Measurements from ENCODE around the gene SOBP. TPM values are rescaled to one million over a fixed set of nuclear protein-coding genes. Genes with fewer than 3 reads are reported as not detected.

Gene SOBP
- total RNA-seq, 1 donor from 2014 or later, result 16.1 TPM

- H3K4me3 Mint-ChIP-seq (ENCODE audit: unreplicated experiment), result peak overlapping the region; percentile 100
- TF ChIP-seq, protein P1, sequence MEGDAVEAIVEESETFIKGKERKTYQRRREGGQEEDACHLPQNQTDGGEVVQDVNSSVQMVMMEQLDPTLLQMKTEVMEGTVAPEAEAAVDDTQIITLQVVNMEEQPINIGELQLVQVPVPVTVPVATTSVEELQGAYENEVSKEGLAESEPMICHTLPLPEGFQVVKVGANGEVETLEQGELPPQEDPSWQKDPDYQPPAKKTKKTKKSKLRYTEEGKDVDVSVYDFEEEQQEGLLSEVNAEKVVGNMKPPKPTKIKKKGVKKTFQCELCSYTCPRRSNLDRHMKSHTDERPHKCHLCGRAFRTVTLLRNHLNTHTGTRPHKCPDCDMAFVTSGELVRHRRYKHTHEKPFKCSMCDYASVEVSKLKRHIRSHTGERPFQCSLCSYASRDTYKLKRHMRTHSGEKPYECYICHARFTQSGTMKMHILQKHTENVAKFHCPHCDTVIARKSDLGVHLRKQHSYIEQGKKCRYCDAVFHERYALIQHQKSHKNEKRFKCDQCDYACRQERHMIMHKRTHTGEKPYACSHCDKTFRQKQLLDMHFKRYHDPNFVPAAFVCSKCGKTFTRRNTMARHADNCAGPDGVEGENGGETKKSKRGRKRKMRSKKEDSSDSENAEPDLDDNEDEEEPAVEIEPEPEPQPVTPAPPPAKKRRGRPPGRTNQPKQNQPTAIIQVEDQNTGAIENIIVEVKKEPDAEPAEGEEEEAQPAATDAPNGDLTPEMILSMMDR (IDR thresholded peaks at IDR 0.05; ENCODE audit: partially characterized antibody, unreplicated experiment), result no peak
- H3K4me1 Mint-ChIP-seq (ENCODE audit: low read depth, unreplicated experiment), result peaks cover 12% of the 10 kb centered on the region
- peaks cover 17% of the 10 kb centered on the region for H3K27me3 Mint-ChIP-seq (ENCODE audit: unreplicated experiment)
- H3K9me3 Mint-ChIP-seq (ENCODE audit: unreplicated experiment), result peaks cover 11% of the 10 kb centered on the region
- H3K27ac Mint-ChIP-seq (ENCODE audit: unreplicated experiment), result peak overlapping the region; percentile 95
- DNase-seq, result peak; percentile 23
- H3K36me3 Mint-ChIP-seq (ENCODE audit: unreplicated experiment), result no peaks in the 10 kb centered on the region
Measured at GRCh38 chr6:107488174-107488874, 1.6 kb upstream of the SOBP start.

DNA sequence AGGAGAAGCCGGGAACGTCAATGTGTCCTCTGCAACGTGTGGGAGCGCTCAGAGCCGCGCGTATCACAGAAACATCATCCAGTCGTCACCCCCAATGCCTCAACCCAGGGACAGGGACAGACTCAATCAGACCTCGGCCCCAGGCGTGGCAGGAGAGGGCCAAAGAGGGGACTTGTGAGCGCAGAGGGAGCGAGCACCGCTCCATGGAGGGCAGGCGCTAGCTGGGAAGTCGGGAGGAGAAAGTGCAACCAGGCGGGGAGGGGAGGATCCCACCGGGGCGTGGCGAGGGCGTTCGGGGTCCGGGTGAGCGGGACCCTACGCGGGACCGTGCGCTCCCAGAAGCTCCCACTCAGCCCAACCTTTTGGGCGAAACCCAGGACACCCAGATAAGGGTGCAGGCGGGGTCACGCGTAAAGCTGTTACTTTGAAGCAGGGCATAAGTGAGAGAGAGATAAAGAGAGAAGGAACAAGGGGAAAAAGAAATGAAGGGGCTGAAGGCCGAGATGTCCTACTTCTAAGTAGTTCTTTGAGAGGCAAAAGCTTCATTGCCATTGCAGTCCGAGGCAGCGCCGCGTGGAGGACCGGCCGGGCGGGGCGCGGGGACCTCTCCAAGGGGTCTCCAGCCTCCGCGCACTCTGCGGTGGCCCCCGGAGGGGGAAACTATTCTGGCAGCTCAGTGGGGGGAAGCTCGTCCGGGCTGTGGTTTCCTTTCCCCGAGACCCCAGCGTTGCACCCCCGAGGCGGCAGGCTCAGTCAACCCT, 862 bp upstream of the SOBP start:
- H3K27ac Mint-ChIP-seq (ENCODE audit: unreplicated experiment), result peak overlapping the region; percentile 95
- peak overlapping the region; percentile 100 for H3K4me3 Mint-ChIP-seq (ENCODE audit: unreplicated experiment)
- H3K27me3 Mint-ChIP-seq (ENCODE audit: unreplicated experiment), result peaks cover 17% of the 10 kb centered on the region
- peaks cover 12% of the 10 kb centered on the region for H3K4me1 Mint-ChIP-seq (ENCODE audit: low read depth, unreplicated experiment)
- no peaks in the 10 kb centered on the region for H3K36me3 Mint-ChIP-seq (ENCODE audit: unreplicated experiment)
- DNase-seq, result peak; percentile 69
- TF ChIP-seq, protein P1 (IDR thresholded peaks at IDR 0.05; ENCODE audit: partially characterized antibody, unreplicated experiment), result no peak
- peaks cover 11% of the 10 kb centered on the region for H3K9me3 Mint-ChIP-seq (ENCODE audit: unreplicated experiment)

- Mint-ChIP-seq H3K36me3 (ENCODE audit: unreplicated experiment) (no peaks in the 10 kb centered on the region), H3K27ac (ENCODE audit: unreplicated experiment) (peak overlapping the region; percentile 80), H3K27me3 (ENCODE audit: unreplicated experiment) (peaks cover 17% of the 10 kb centered on the region), H3K9me3 (ENCODE audit: unreplicated experiment) (peaks cover 11% of the 10 kb centered on the region), H3K4me1 (ENCODE audit: low read depth, unreplicated experiment) (peaks cover 20% of the 10 kb centered on the region), H3K4me3 (ENCODE audit: unreplicated experiment) (no peak overlapping the region)
- DNase-seq, result no peak
- TF ChIP-seq, protein P1 (IDR thresholded peaks at IDR 0.05; ENCODE audit: partially characterized antibody, unreplicated experiment), result no peak
Measured at GRCh38 chr6:107490566-107491137, 735 bp downstream of the SOBP start.

DNA sequence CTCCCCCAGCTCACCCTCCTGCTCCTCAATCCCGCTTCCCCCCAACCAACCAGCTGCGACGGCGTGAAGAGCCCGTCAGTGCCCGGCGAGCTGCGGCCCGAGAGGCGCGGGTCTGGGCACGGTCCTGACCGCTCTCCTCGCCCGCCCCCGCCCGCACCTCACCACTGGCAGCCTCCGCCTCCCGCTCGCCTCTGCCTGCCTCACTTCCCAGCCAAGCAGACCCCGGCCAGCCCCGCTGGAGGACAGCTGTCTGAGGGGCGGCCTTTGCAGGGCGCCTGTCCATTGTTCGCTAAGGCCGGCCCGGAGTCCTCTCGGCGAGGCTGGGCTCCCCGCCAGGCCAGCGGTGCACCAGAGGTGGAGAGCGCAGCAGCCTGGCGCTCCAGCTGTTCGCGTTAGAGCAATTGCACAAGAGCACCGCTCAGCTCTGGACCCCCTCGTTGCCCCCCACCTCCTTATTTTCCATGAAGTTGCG, 1.3 kb downstream of the SOBP start:
- Mint-ChIP-seq H3K27ac (ENCODE audit: unreplicated experiment) (peak overlapping the region; percentile 76), H3K9me3 (ENCODE audit: unreplicated experiment) (peaks cover 11% of the 10 kb centered on the region), H3K4me3 (ENCODE audit: unreplicated experiment) (no peak overlapping the region), H3K4me1 (ENCODE audit: low read depth, unreplicated experiment) (peaks cover 23% of the 10 kb centered on the region), H3K27me3 (ENCODE audit: unreplicated experiment) (peaks cover 17% of the 10 kb centered on the region), H3K36me3 (ENCODE audit: unreplicated experiment) (no peaks in the 10 kb centered on the region)
- peak; percentile 79 for DNase-seq
- TF ChIP-seq, protein P1 (IDR thresholded peaks at IDR 0.05; ENCODE audit: partially characterized antibody, unreplicated experiment), result no peak
